ENCODE results near the gene SLC25A29.
"Not testable (repeated sequence)": the region's sequence is repeated elsewhere in the genome, so short reads cannot be mapped to it uniquely, and the experiment has no call there.

SLC25A29 gene

DNA sequence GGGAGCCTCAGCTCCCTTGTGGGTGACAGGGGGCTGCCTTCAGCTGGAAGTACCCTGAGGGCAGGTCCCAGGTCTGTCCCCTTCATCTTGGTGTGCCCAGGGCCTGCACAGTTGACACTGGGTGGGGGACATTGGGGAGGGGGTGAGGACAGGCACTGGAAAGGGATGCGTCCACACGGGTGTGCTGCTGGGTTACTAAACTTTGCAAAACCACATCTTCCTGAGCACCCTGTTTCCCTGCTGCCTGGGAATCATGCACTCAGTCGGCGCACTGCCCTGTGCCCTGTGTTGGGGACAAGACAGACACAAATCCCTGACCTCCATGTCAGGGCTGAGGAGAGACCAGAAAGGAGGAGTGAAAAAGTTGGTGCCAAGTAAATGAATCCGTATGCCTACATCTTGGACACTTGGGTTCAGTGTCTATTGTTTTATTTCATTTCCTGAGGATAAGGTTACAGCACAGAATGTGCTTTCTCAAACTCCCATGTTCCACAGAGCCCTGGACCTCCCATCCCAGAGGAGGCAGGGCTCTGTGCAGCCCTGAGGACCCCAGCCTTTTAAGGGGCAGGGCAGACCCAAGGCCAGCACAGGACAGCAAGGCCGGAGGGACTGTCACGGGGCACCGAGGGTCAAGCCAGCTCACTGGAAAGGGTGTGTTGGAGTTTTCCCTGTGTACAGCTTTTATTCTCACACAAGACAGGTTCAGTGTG, 2.9 kb upstream of the SLC25A29 start:
- DNase-seq: no peak

GRCh38 chr14:100308427-100308792, 2.2 kb upstream of the SLC25A29 start:
- DNase-seq: not testable (repeated sequence)

GRCh38 chr14:100307766-100308426, 1.7 kb upstream of the SLC25A29 start:
- DNase-seq: no peak

DNA sequence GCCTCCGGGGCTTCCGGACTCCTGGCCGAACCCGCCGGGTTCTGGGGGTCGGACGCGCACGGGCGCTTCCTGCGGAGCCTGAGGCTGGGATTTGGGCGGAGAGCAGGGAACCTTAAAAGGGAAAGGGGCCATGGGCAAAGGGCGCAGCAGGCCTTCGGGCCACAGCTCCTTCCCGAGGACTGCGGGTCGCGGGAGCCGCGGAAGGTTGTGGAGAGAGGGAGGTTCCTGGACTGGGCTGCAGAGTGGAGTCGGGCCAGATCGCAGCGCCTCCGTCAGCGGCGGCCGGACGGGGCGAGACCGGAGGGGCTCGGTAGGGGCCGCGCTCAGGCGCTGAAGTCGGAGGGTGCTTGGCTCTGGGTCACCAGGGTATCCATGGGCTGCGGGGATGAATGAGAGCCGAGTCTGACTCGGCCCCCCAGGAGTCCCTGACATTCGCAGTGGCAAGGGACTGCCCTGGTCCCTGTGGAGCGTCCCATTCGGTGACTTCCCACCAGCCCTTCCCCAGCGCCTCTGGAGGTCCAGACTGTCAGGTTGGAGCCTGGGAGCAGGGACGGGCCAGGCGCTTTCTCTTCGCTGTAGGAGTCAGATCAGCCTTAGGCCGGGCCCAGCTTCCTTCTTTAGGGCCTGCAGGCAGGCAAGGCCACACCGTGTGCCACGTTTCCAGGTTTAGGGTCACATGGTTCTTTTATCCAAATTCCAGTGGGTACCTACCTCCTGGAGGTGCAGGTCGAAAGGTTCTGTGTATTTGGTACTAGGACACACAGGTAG, 938 bp upstream of the SLC25A29 start:
- no peak for DNase-seq

GRCh38 chr14:100305324-100306100, 732 bp downstream of the SLC25A29 start:
- peak; percentile 17 for DNase-seq

GRCh38 chr14:100304825-100305323, 1.4 kb downstream of the SLC25A29 start:
- peak; percentile 24 for DNase-seq

- no peak for DNase-seq
These were observed 2.3 kb downstream of the SLC25A29 start for GRCh38 chr14:100303925-100304324.

- DNase-seq: no peak
These were observed 3.1 kb downstream of the SLC25A29 start for GRCh38 chr14:100303179-100303578.

GRCh38 chr14:100302616-100303015, 3.6 kb downstream of the SLC25A29 start:
- DNase-seq: no peak

GRCh38 chr14:100299238-100299560, 7.0 kb downstream of the SLC25A29 start:
- no peak for DNase-seq

DNA sequence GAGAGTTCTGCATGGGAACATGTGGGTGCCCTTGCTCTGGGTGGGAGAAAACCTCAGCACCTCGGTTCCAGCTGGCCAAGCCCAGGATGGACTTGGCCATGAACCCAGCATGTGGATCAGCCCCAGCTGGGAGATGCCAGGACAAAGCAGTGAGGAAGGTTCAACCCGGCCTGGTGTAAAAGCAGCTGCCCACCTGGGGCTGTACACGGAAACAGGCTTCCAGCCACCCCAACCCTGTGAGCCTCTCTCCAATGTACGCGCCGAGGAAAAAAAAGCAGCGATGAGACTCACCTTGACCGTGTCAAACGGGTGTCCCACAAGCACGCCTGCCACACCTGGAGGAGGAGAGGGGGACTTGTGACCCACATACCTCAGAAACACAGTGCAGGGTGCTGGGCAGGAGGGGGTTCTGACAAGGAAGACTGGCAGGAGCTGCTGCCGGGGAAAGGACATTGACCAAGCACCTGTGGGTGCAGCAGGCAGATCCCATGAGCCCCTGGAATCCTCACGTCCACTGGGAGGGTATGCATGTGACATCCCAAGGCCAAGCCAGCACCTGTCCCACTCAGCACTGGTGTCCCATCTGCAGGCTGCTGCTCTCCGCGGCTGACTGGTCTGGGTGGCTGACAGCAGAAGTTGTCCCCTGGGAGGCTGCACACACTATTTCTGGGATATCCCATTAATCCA, 7.5 kb downstream of the SLC25A29 start:
- no peak for DNase-seq

GRCh38 chr14:100297320-100298300, 8.6 kb downstream of the SLC25A29 start:
- DNase-seq: peak; percentile 11

DNA sequence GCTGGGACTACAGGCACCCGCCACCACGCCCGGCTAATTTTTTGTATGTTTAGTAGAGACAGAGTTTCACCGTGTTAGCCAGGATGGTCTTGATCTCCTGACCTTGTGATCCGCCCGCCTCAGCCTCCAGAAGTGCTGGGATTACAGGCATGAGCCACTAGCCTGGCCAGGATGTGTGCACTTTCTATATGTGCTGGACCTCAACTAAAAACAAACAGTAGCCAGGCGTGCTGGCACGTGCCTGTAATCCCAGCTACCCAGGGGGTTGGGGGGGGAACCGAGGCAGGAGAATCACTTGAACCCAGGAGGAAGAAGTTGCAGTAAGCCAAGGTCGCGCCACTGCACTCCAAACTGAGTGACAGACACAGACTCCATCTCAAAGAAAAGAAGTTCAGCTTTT, 9.5 kb downstream of the SLC25A29 start:
- not testable (repeated sequence) for DNase-seq

- no peak for DNase-seq
These were observed 10.1 kb downstream of the SLC25A29 start for GRCh38 chr14:100296106-100296651.

- DNase-seq: no peak
These were observed 10.7 kb downstream of the SLC25A29 start for GRCh38 chr14:100295376-100296105.

- DNase-seq: no peak
These were observed 11.3 kb downstream of the SLC25A29 start for GRCh38 chr14:100294963-100295330.

GRCh38 chr14:100294213-100294962, 11.9 kb downstream of the SLC25A29 start:
- no peak for DNase-seq

GRCh38 chr14:100293497-100294212, 12.6 kb downstream of the SLC25A29 start:
- DNase-seq: no peak
